H9 (cell line): ENCODE measurements around the gene OMP. TPM values are rescaled to one million over a fixed set of nuclear protein-coding genes. Genes with fewer than 3 reads are reported as not detected.

Source experiments
- DNase-seq: peaks from one replicate; pipeline ENCODE4 v3.0.0-alpha.2; 2017
- H2AFZ ChIP-seq: one replicate; pipeline ENCODE4 v1.6.1; 2013; ENCODE audit warnings: mild to moderate bottlenecking, low read length, control low read depth, moderate library complexity
- H2AK5ac ChIP-seq: 2 replicates; pipeline ENCODE4 v1.6.1; 2013; ENCODE audit warnings: low read length, control low read depth, mixed read lengths; ENCODE audit not compliant: insufficient read length
- H2BK120ac ChIP-seq: one replicate; pipeline ENCODE4 v1.6.1; 2013; ENCODE audit warnings: low read depth, mild to moderate bottlenecking, low read length, control low read depth, inconsistent platforms; ENCODE audit not compliant: poor library complexity, severe bottlenecking
- H2BK12ac ChIP-seq: 2 replicates; pipeline ENCODE4 v1.6.1; 2013; ENCODE audit warnings: low read length, control low read depth, mixed read lengths, low read depth; ENCODE audit not compliant: insufficient read length
- H2BK15ac ChIP-seq: 2 replicates; pipeline ENCODE4 v1.6.1; 2013; ENCODE audit warnings: low read depth, low read length, control low read depth
- H2BK20ac ChIP-seq: one replicate; pipeline ENCODE4 v1.6.1; 2013; ENCODE audit warnings: low read depth, mild to moderate bottlenecking, low read length, control low read depth, inconsistent platforms; ENCODE audit not compliant: poor library complexity, severe bottlenecking
- H2BK5ac ChIP-seq: 2 replicates; pipeline ENCODE4 v1.6.1; 2013; ENCODE audit warnings: low read length, control low read depth, mixed read lengths; ENCODE audit not compliant: insufficient read length
- H3K14ac ChIP-seq: 2 replicates; pipeline ENCODE4 v1.6.1; 2013; ENCODE audit warnings: low read length, control low read depth; ENCODE audit not compliant: insufficient read depth
- H3K18ac ChIP-seq: 2 replicates; pipeline ENCODE4 v1.6.1; 2013; ENCODE audit warnings: low read depth, mild to moderate bottlenecking, mixed read lengths, low read length, control low read depth; ENCODE audit not compliant: insufficient read length
- H3K23ac ChIP-seq: 2 replicates; pipeline ENCODE4 v1.6.1; 2013; ENCODE audit warnings: low read length, control low read depth, mixed read lengths, low read depth; ENCODE audit not compliant: insufficient read length
- H3K23me2 ChIP-seq: 2 replicates; pipeline ENCODE4 v1.6.1; 2013; ENCODE audit warnings: low read depth, mild to moderate bottlenecking, mixed read lengths, low read length, control low read depth; ENCODE audit not compliant: insufficient read length, poor library complexity, severe bottlenecking
- H3K27ac ChIP-seq: 2 replicates; pipeline ENCODE4 v1.5.1; 2013; ENCODE audit warnings: low read length, control low read depth, mixed read lengths, low read depth; ENCODE audit not compliant: insufficient read length
- H3K27me3 ChIP-seq: 2 replicates; pipeline ENCODE4 v1.6.1; 2013; ENCODE audit warnings: low read length, control low read depth, inconsistent platforms; ENCODE audit not compliant: insufficient read depth
- H3K4ac ChIP-seq: 2 replicates; pipeline ENCODE4 v1.6.1; 2013; ENCODE audit warnings: low read depth, mild to moderate bottlenecking, control low read depth, inconsistent platforms, low read length, moderate library complexity
- H3K4me1 ChIP-seq: 2 replicates; pipeline ENCODE4 v1.6.1; 2013; ENCODE audit warnings: low read length, control low read depth, inconsistent platforms; ENCODE audit not compliant: insufficient read depth
- H3K4me2 ChIP-seq: 2 replicates; pipeline ENCODE4 v1.6.1; 2013; ENCODE audit warnings: low read length, control low read depth, mixed read lengths; ENCODE audit not compliant: insufficient read length, insufficient read depth
- H3K56ac ChIP-seq: 2 replicates; pipeline ENCODE4 v1.6.1; 2013; ENCODE audit warnings: low read depth, mild to moderate bottlenecking, mixed read lengths, low read length, control low read depth; ENCODE audit not compliant: insufficient read length
- H3K79me1 ChIP-seq: 2 replicates; pipeline ENCODE4 v1.6.1; 2013; ENCODE audit warnings: low read depth, mild to moderate bottlenecking, moderate library complexity, low read length, control low read depth, inconsistent platforms; ENCODE audit not compliant: insufficient read depth, poor library complexity, severe bottlenecking
- H3K79me2 ChIP-seq: 2 replicates; pipeline ENCODE4 v1.6.1; 2013; ENCODE audit warnings: low read length, control low read depth, inconsistent platforms; ENCODE audit not compliant: insufficient read depth
- H3K9ac ChIP-seq: 2 replicates; pipeline ENCODE4 v1.6.1; 2013; ENCODE audit warnings: low read length, control low read depth, mixed read lengths; ENCODE audit not compliant: insufficient read length; ENCODE audit errors: extremely low read depth
- H3K9me3 ChIP-seq: one replicate; pipeline ENCODE4 v1.6.1; 2013; ENCODE audit warnings: low read depth, low read length, inconsistent platforms; ENCODE audit not compliant: control insufficient read depth
- H3T11ph ChIP-seq: one replicate; pipeline ENCODE4 v1.6.1; 2013; ENCODE audit warnings: mild to moderate bottlenecking, low read length, control low read depth, inconsistent platforms
- H4K20me1 ChIP-seq: one replicate; pipeline ENCODE4 v1.6.1; 2013; ENCODE audit not compliant: control insufficient read depth, insufficient read length, insufficient read depth
- H4K5ac ChIP-seq: 2 replicates; pipeline ENCODE4 v1.6.1; 2013; ENCODE audit warnings: low read depth, mild to moderate bottlenecking, mixed read lengths, low read length, control low read depth; ENCODE audit not compliant: insufficient read length
- H4K8ac ChIP-seq: replicated peaks from 2 replicates; pipeline ENCODE4 v1.6.1; 2013; ENCODE audit warnings: low read length, control low read depth, mixed read lengths, low read depth; ENCODE audit not compliant: insufficient read length
- H4K91ac ChIP-seq: 2 replicates; pipeline ENCODE4 v1.6.1; 2013; ENCODE audit warnings: low read depth, mild to moderate bottlenecking, moderate library complexity, mixed read lengths, low read length, control low read depth; ENCODE audit not compliant: insufficient read length
- H3K27ac Mint-ChIP-seq, 3 experiments: 2 replicates in 2 of 3; 3 replicates in 1 of 3; pipeline ENCODE4 v1.8.0; 2020 to 2021; ENCODE audit warnings: mixed read lengths in 3 of 3, mild to moderate bottlenecking in 1 of 3, moderate library complexity in 1 of 3
- H3K27me3 Mint-ChIP-seq: 2 replicates; pipeline ENCODE4 v1.8.0; 2021; ENCODE audit warnings: low read depth, mild to moderate bottlenecking, moderate library complexity, mixed read lengths
- H3K36me3 Mint-ChIP-seq, 3 experiments: 2 replicates in 2 of 3; 3 replicates in 1 of 3; pipeline ENCODE4 v1.8.0; 2020 to 2021; ENCODE audit warnings: low read depth in 3 of 3, mixed read lengths in 3 of 3; ENCODE audit not compliant: insufficient read depth in 1 of 3
- H3K4me1 Mint-ChIP-seq, 2 experiments: 2 replicates each; pipeline ENCODE4 v1.8.0; 2020; ENCODE audit warnings: mixed read lengths in 2 of 2
- H3K4me3 Mint-ChIP-seq, 2 experiments: 2 replicates in 1 of 2; 3 replicates in 1 of 2; pipeline ENCODE4 v1.8.0; 2020 to 2021; ENCODE audit warnings: mild to moderate bottlenecking in 2 of 2, mixed read lengths in 2 of 2, moderate library complexity in 1 of 2
- H3K9me3 Mint-ChIP-seq, 2 experiments: 2 replicates in 1 of 2; 3 replicates in 1 of 2; pipeline ENCODE4 v1.8.0; 2020; ENCODE audit warnings: mild to moderate bottlenecking in 2 of 2, mixed read lengths in 2 of 2, moderate library complexity in 1 of 2
- WGBS: extraction: QIAGEN DNeasy Blood & Tissue Kit; methylation state at CpG from one replicate; pipeline ENCODE4 v1.1.7; 2013; ENCODE audit warnings: missing lambda C conversion rate, low lambda C conversion rate, mixed read lengths; ENCODE audit not compliant: insufficient read length; ENCODE audit errors: extremely low coverage; 5-methylcytosine and 5-hydroxymethylcytosine counted together
- total RNA-seq: library from RNA; stranded (reverse); gene quantifications from 2 replicates; pipeline ENCODE4 v1.2.1, GENCODE V29; 2021
- TF ChIP-seq, protein P1 (sequence below): fragments of 200-600 bp; sonication (generic); conservative IDR thresholded peaks from 3 replicates; pipeline ENCODE4 v1.8.0; 2021; ENCODE audit warnings: antibody characterized with exemption, mild to moderate bottlenecking

The OMP gene
- total RNA-seq, 1 experiment from 2014 or later = not detected

- no peaks in the 10 kb centered on the region; a peak in 2 of 7 replicates for H3K36me3 Mint-ChIP-seq
These were observed 42.8 kb upstream of the OMP start for GRCh38 chr11:77059806-77060205.

More at GRCh38 chr11:77059806-77060205, 42.8 kb upstream of the OMP start:
- H3K4me2 ChIP-seq = no peak overlapping the region
- peaks cover 10 to 14% of the 10 kb centered on the region in 2 experiments for H3K4me1 Mint-ChIP-seq
- H3K14ac ChIP-seq = no peak overlapping the region
- peaks cover 6 to 16% of the 10 kb centered on the region in 2 experiments; a peak in 4 of 5 replicates for H3K9me3 Mint-ChIP-seq
- H2BK20ac ChIP-seq = no peak overlapping the region
- H2BK15ac ChIP-seq = no peak overlapping the region
- H3K79me2 ChIP-seq = no peaks in the 10 kb centered on the region
- H3K27me3 ChIP-seq = no peaks in the 10 kb centered on the region
- H3K4ac ChIP-seq = no peak overlapping the region
- H2AK5ac ChIP-seq = no peak overlapping the region
- TF ChIP-seq, protein P1, sequence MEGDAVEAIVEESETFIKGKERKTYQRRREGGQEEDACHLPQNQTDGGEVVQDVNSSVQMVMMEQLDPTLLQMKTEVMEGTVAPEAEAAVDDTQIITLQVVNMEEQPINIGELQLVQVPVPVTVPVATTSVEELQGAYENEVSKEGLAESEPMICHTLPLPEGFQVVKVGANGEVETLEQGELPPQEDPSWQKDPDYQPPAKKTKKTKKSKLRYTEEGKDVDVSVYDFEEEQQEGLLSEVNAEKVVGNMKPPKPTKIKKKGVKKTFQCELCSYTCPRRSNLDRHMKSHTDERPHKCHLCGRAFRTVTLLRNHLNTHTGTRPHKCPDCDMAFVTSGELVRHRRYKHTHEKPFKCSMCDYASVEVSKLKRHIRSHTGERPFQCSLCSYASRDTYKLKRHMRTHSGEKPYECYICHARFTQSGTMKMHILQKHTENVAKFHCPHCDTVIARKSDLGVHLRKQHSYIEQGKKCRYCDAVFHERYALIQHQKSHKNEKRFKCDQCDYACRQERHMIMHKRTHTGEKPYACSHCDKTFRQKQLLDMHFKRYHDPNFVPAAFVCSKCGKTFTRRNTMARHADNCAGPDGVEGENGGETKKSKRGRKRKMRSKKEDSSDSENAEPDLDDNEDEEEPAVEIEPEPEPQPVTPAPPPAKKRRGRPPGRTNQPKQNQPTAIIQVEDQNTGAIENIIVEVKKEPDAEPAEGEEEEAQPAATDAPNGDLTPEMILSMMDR = no peak
- no peak overlapping the region for H3K4me3 Mint-ChIP-seq
- H3K56ac ChIP-seq = no peak overlapping the region
- no peak overlapping the region for H3K27ac Mint-ChIP-seq
- H3T11ph ChIP-seq = no peak overlapping the region
- H3K23ac ChIP-seq = no peak overlapping the region
- H4K20me1 ChIP-seq = no peaks in the 10 kb centered on the region
- no CpG with 5 or more reads among the region's 5 CpGs for WGBS
- no peak overlapping the region for H3K9ac ChIP-seq
- H3K4me1 ChIP-seq = no peaks in the 10 kb centered on the region
- H4K5ac ChIP-seq = no peak overlapping the region
- H3K23me2 ChIP-seq = no peaks in the 10 kb centered on the region
- no peak overlapping the region for H4K8ac ChIP-seq
- H3K27me3 Mint-ChIP-seq = peaks cover 8% of the 10 kb centered on the region
- H3K18ac ChIP-seq = no peak overlapping the region
- H2BK120ac ChIP-seq = no peak overlapping the region
- no peak overlapping the region for H2BK12ac ChIP-seq
- H2AFZ ChIP-seq = no peak overlapping the region
- no peak overlapping the region for H4K91ac ChIP-seq
- no peak overlapping the region for H2BK5ac ChIP-seq
- no peaks in the 10 kb centered on the region for H3K9me3 ChIP-seq
- no peak for DNase-seq
- H3K27ac ChIP-seq = no peak overlapping the region
- H3K79me1 ChIP-seq = no peaks in the 10 kb centered on the region
